Sigmoid colon (tissue), 4 donors: ENCODE results near the gene FBXL7.

Source experiments
- EP300 ChIP-seq, 4 donors: sonication (generic); formaldehyde crosslinking; IDR thresholded peaks; one replicate each; pipeline ENCODE4 v1.6.1; 2017; ENCODE audit warnings: antibody characterized with exemption in 4 of 4
- POLR2A ChIP-seq, 2 donors: fragments of 450-650 bp; IDR thresholded peaks; one replicate each; pipeline ENCODE4 v1.6.1; 2016; ENCODE audit warnings: antibody characterized with exemption in 2 of 2, mild to moderate bottlenecking in 2 of 2, moderate library complexity in 2 of 2
- POLR2AphosphoS5 ChIP-seq, 4 donors: sonication (generic); formaldehyde crosslinking; IDR thresholded peaks; one replicate each; pipeline ENCODE4 v1.6.1; 2017; ENCODE audit warnings: antibody characterized with exemption in 4 of 4
- TF ChIP-seq, protein P1 (sequence below), 4 experiments: fragments of 450-650 bp in 3 of 4; fragments of 200-600 bp in 1 of 4; IDR thresholded peaks; one replicate each; pipeline ENCODE4 v1.5.1; 2016 to 2019; ENCODE audit warnings: antibody characterized with exemption in 4 of 4, mild to moderate bottlenecking in 3 of 4, moderate library complexity in 2 of 4

DNA sequence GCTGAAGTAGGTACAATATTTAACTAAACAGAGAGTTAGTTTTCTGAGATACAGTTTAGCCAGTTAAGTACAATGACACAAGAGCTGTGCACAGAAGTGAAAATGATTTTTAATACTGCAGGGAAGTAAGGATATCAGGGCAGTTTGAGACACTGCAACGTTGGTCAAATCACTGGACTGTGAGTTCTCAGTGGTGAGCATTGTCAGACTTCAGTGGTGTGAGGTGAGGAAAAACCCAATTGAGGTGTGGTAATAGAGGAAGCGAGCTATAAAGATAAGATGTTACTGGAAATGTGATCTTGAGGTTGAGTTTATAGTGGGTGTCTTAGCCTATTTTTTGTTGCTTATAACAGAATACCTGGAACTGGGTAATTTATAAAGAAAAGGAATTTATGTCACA, 12.8 kb upstream of the FBXL7 start:
- TF ChIP-seq, protein P1, sequence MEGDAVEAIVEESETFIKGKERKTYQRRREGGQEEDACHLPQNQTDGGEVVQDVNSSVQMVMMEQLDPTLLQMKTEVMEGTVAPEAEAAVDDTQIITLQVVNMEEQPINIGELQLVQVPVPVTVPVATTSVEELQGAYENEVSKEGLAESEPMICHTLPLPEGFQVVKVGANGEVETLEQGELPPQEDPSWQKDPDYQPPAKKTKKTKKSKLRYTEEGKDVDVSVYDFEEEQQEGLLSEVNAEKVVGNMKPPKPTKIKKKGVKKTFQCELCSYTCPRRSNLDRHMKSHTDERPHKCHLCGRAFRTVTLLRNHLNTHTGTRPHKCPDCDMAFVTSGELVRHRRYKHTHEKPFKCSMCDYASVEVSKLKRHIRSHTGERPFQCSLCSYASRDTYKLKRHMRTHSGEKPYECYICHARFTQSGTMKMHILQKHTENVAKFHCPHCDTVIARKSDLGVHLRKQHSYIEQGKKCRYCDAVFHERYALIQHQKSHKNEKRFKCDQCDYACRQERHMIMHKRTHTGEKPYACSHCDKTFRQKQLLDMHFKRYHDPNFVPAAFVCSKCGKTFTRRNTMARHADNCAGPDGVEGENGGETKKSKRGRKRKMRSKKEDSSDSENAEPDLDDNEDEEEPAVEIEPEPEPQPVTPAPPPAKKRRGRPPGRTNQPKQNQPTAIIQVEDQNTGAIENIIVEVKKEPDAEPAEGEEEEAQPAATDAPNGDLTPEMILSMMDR (IDR thresholded peaks at IDR 0.05) = no peak
- TF ChIP-seq POLR2A (IDR thresholded peaks at IDR 0.05) = no peak
- TF ChIP-seq EP300 (IDR thresholded peaks at IDR 0.05) = no peak
- no peak for TF ChIP-seq POLR2AphosphoS5 (IDR thresholded peaks at IDR 0.05)
